Measurements from ENCODE around the gene HOXB8.

HOXB8 gene

DNA sequence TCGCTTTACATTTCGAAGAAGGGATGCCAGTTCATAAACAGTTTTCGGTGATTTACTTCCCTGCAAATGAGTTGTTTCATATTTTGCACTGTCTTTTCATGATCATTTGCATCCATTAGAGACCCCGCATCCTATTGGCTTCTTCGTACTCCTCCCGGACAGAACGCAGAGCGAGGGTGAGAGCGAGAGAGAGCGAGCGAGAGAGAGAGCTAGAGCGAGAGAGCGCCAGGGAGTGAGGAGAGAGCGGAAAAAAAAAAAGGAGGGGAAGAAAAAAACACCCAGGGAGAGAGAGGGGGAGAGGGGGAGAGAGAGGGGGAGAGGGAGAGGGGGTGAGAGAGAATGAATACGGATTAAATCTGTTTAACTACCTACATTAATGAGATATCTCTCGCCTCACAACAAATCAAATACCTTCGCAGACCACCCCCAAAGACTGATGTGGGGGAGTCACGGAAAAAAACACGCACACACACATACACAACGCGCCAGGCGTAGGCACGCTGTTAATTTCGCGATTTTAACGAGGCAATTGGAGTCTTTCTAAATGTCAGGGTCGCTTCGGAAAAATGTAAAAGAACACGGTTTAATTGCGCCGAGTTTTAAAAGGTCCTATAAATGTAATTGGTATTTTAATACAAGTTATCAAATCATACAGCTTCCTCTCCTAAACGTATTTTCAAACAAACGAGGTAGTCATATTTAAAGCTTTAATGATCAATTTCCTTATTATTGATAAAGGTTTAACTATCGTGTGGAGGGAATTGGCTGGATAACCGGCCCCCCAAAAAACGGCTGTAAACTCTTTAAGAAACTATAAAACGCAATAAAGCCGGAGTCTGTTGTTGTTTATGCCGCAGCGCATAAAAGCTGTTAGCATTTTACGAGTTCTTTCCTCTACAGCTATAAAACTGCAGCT is at the start of gene HOXB8:
Gene HOXB8, minus strand, starts transcription at position 246 of the 916 bp plus-strand sequence. CDS start 588 bp downstream, outside the sequence.
- no peak within 1 kb of the TSS for H3K4me3 ChIP-seq (ENCODE audit: low read length)
- TF ChIP-seq, protein P1, sequence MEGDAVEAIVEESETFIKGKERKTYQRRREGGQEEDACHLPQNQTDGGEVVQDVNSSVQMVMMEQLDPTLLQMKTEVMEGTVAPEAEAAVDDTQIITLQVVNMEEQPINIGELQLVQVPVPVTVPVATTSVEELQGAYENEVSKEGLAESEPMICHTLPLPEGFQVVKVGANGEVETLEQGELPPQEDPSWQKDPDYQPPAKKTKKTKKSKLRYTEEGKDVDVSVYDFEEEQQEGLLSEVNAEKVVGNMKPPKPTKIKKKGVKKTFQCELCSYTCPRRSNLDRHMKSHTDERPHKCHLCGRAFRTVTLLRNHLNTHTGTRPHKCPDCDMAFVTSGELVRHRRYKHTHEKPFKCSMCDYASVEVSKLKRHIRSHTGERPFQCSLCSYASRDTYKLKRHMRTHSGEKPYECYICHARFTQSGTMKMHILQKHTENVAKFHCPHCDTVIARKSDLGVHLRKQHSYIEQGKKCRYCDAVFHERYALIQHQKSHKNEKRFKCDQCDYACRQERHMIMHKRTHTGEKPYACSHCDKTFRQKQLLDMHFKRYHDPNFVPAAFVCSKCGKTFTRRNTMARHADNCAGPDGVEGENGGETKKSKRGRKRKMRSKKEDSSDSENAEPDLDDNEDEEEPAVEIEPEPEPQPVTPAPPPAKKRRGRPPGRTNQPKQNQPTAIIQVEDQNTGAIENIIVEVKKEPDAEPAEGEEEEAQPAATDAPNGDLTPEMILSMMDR (conservative IDR thresholded peaks at IDR 0.05; ENCODE audit: low read depth, low read length): no peak

DNA sequence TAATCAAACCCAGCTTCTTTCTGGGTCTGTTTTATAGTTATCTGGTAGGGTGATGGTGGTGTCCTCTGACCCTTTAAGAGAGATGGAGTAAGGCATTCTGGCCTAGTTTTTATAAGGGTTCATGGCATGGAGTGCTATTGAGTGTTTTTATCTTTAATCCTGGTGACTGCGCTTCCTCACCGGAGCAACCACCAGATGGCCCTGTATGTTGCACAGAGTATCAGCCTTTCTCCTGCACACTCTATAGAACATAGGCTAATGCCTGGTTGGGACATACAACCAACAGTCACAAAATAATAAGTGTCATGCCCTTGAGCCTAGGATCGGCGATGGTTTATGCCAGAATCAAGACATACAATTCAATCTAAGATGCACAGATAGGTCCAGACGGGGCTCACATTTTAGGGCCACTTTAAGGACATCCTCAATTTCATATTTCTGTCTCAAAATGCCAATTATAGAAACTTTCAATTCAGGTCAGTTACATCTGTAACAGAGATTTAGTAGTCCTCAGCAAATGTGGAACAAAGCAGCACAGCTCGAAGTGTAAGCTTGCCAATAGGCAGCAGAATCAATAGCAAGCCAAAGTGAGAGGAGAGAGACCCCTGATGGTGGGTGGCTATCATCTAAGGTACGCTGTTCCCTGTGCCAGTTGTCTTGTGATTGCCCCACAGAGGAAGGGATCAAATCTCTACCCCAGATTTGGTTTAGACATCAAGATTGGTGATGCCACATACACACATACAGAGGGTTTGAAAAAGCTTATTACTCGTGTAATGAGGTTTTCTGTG is 48.2 kb upstream of the HOXB8 start:
- DNase-seq (ENCODE audit: low read depth): no peak
- TF ChIP-seq, protein P1 (conservative IDR thresholded peaks at IDR 0.05; ENCODE audit: low read depth, low read length): peak; percentile 19
- H3K4me3 ChIP-seq (ENCODE audit: low read length): no peak overlapping the region

More for the DNA sequence above, at the start of gene HOXB8:
- no peak for DNase-seq (ENCODE audit: low read depth)

DNA sequence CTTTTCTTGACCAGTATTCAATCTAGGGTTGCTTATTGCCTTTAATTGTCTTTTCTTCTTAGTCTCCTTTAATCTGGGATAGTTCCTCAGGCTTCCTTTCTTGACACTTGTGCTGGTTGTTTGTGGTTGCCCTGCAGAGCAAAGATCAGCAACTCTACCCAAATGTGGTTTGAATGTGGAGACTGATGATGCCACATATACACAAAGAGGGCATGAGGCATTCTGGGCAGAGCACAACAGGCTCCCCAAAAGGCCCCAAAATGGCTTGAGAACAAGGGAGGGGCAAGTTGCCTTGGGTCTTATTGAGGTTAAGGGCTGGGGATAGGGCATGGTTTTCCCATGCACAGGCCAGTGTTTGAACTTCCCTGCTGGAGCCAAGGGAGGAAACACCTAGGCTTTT is 40.8 kb upstream of the HOXB8 start:
- DNase-seq (ENCODE audit: low read depth): no peak
- TF ChIP-seq, protein P1 (conservative IDR thresholded peaks at IDR 0.05; ENCODE audit: low read depth, low read length): no peak
- no peak overlapping the region for H3K4me3 ChIP-seq (ENCODE audit: low read length)

DNA sequence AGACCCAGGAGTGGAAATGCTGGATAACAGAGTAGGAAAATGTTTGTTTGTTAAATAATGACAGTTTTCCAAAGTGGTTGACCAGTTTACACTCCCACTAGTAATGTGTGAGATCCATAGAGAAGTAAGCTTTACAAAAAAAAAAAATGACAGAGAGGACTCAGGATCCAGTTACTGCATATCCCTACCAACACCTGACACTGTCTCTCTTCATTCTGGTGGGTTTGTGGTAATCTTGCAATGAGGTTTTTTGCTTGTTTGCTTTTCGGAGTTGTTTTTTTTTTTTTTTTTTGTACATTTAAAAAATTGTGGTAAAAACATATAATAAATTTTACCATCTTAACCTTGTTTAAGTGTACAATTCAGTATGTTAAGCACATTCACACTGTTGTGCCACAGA is 34.6 kb upstream of the HOXB8 start:
- no peak for DNase-seq (ENCODE audit: low read depth)
- TF ChIP-seq, protein P1 (conservative IDR thresholded peaks at IDR 0.05; ENCODE audit: low read depth, low read length): no peak
- H3K4me3 ChIP-seq (ENCODE audit: low read length): no peak overlapping the region

DNA sequence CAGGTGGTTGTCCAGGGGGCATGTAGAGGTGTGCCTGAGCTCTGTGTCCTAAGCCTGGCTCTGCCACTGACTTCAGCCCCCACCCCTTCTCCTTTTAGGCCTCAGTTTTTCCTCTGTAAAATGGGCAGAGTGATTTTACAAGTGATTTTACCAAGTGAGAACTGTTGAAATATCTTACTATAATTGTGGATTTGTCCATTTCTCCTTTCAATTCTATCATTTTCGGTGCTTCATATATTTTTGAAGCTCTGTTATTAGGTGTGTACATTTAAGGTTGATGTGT is 32.8 kb upstream of the HOXB8 start:
- DNase-seq (ENCODE audit: low read depth): no peak
- H3K4me3 ChIP-seq (ENCODE audit: low read length): no peak overlapping the region
- TF ChIP-seq, protein P1 (conservative IDR thresholded peaks at IDR 0.05; ENCODE audit: low read depth, low read length): no peak

DNA sequence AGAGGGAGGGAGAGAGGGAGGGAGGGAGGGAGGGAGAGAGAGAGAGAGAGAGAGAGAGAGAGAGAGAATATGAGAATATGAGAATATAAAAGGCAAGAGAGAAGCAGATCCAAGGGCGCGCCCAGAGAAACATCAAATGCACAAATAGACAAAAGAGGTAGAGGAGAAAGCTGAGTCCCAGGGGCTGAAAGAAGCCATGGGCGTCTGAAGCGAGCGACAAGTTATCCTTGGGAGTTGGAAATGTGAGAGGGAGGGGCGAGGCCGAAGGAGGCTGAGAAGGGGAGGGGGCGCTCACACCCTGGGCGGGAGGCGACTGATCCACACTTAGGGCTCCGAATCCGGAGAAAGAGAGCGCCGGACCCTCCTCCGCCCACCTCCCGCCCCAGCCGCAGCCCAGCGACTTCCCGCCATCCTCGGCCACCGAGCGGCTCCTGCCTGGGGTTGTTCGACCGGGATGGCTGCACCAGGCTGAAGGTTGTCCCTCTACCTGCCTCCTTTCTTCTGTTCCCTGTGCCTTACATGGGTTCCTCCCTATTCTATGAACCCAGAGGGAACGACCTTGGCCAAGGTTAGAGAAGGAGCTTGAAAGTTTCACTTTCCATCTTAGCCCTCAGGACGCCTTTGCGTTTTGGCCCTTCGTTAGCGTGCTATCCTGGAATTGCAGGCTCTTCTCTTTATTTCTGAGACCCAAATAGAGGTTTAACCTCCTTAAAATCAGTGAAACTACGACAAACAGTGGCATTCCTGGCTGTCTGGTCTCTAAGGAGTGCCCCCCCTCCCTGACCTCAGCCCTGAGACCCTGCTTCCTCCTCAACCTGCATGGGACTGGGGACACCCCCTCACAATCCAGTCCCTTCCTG is 32.2 kb upstream of the HOXB8 start:
- no peak overlapping the region for H3K4me3 ChIP-seq (ENCODE audit: low read length)
- TF ChIP-seq, protein P1 (conservative IDR thresholded peaks at IDR 0.05; ENCODE audit: low read depth, low read length): no peak
- no peak for DNase-seq (ENCODE audit: low read depth)

Measured in retinal pigment epithelial cell (primary cell).